Measurements from ENCODE around the gene HDAC4.

- TF ChIP-seq, protein P1, sequence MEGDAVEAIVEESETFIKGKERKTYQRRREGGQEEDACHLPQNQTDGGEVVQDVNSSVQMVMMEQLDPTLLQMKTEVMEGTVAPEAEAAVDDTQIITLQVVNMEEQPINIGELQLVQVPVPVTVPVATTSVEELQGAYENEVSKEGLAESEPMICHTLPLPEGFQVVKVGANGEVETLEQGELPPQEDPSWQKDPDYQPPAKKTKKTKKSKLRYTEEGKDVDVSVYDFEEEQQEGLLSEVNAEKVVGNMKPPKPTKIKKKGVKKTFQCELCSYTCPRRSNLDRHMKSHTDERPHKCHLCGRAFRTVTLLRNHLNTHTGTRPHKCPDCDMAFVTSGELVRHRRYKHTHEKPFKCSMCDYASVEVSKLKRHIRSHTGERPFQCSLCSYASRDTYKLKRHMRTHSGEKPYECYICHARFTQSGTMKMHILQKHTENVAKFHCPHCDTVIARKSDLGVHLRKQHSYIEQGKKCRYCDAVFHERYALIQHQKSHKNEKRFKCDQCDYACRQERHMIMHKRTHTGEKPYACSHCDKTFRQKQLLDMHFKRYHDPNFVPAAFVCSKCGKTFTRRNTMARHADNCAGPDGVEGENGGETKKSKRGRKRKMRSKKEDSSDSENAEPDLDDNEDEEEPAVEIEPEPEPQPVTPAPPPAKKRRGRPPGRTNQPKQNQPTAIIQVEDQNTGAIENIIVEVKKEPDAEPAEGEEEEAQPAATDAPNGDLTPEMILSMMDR (IDR thresholded peaks at IDR 0.05; ENCODE audit: insufficient read depth, low read length, poor library complexity, severe bottlenecking): no peak
- TF ChIP-seq EZH2phosphoT487 (conservative IDR thresholded peaks at IDR 0.05; ENCODE audit: low read length): no peak
These were observed 379.6 kb downstream of the HDAC4 start for GRCh38 chr2:239021224-239021623.
